Ovary (tissue), 1 donor: ENCODE results near the gene HIBADH.

Experiments
- EP300 ChIP-seq: sonication (generic); formaldehyde crosslinking; IDR thresholded peaks from one replicate; pipeline ENCODE4 v1.6.1; 2017; ENCODE audit warnings: antibody characterized with exemption
- POLR2A ChIP-seq: fragments of 450-650 bp; IDR thresholded peaks from one replicate; pipeline ENCODE4 v1.6.1; 2017; ENCODE audit warnings: antibody characterized with exemption, mild to moderate bottlenecking, moderate library complexity

DNA sequence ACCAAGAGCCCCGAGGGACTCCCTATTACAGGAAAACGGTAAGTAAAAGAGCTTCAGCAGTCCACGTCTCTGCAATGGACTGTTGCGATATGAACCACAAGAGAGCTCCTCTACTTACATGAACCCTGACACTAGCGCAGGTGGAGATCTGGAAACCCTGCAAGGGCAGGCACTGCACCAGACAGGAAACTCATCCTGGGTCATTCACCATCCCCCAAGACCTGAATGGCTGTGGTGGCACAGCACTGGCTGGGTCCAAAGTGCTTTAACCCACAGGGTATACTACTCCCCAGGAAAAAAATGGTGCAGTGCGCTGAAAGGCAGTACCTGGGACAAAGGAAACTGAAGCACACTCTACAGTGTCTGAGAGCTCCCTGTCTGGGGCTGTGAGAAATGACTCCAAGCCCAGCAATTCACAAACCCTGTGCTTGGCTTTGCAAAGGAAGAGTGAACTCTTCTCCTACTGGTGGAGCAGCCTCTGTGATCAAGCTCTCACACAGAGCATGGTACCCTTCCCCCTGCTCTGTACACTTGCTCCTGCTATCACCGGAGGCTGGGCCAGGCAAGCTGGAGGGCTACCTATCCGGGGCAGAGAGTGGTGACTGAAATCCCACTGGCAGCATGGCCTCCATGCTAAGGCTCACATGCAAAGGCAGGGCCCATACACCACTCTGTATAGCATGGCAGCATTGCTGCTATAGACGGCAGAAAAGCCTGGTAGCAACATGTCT, 44.9 kb downstream of the HIBADH start:
- TF ChIP-seq POLR2A (no peak), EP300 (no peak)
